BLaER1 treated with 17β-estradiol and CSF1 and Interleukin-3, amounts not matched to agents 10 nM and 100 nM (cell line): Measurements from ENCODE around the gene CCDC85C.

Experiments
- H3K27ac ChIP-seq, 11 experiments: shearing (Covaris generic); formaldehyde crosslinking; 2 replicates each; pipeline ENCODE4 v1.8.1; 2022
- H3K27me3 ChIP-seq, 11 experiments: shearing (Covaris generic); formaldehyde crosslinking; 2 replicates each; pipeline ENCODE4 v1.8.1; 2022
- H3K36me3 ChIP-seq, 11 experiments: shearing (Covaris generic); formaldehyde crosslinking; 2 replicates each; pipeline ENCODE4 v1.8.1; 2022
- H3K4me1 ChIP-seq, 10 experiments: shearing (Covaris generic); formaldehyde crosslinking; 2 replicates each; pipeline ENCODE4 v1.8.1; 2022
- H3K4me2 ChIP-seq, 11 experiments: shearing (Covaris generic); formaldehyde crosslinking; 2 replicates each; pipeline ENCODE4 v1.8.1; 2022
- H3K4me3 ChIP-seq, 10 experiments: shearing (Covaris generic); formaldehyde crosslinking; 2 replicates each; pipeline ENCODE4 v1.8.1; 2022
- H3K9ac ChIP-seq, 11 experiments: shearing (Covaris generic); formaldehyde crosslinking; 2 replicates each; pipeline ENCODE4 v1.8.1; 2022
- H3K9me3 ChIP-seq, 11 experiments: shearing (Covaris generic); formaldehyde crosslinking; replicated peaks in 1 of 11; 2 replicates each; pipeline ENCODE4 v1.8.1; 2022
- H4K20me1 ChIP-seq, 11 experiments: shearing (Covaris generic); formaldehyde crosslinking; 2 replicates each; pipeline ENCODE4 v1.8.1; 2022
- Cebpa-rat ChIP-seq, 11 experiments: shearing (Covaris generic); IDR thresholded peaks; 2 replicates each; pipeline ENCODE4 v1.8.1; 2022

Gene CCDC85C

DNA sequence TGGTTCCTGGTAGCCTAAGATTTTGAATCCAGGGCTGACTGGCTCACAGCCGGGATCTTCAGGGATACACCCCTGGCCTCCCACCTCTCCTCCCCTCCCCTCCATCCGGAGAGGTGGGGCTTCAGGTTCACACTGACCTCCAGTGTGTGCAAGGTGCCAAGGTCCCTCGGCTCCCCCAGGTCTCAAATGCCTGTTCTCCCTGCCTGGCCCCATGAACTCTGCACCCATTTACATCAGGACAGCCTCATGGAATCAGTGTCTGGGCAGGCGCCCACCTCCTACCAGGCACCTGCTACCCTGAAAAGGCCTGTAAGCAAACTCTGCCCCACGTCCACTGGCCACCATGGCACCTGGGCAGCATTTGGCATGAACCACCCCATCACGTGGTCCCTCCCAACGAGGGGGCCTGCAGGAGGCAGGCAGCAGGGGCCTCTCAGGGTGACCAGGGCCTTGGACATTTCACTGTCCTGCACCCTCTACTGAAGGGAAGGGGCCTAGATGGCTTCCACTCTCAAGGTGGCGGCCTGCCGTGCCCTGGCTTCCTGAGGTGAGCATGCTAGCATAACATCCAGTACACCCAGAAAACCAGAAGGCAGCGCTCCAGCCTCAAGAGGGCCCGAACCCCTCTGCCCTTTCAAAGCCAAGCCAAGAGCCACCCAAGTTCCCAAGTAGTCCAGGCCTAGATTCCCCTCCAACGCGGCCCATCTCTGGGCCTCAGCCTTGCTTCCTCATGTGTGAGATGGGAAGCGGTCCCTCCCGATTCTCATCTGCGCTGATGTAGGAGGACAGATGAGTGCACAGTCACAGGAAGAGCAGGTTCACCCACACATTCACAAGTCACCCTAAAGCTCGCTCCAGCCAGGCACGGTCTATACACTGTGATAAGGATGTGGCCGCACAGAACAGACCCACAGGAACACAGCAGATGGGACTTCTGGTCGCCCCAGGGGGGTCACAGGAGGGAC lies 37.3 kb downstream of the CCDC85C start:
- peaks cover 3 to 100% (median 100%) of the 10 kb centered on the region in 11 experiments; a peak in 20 of 22 replicates for H4K20me1 ChIP-seq
- H3K9ac ChIP-seq: no peak overlapping the region
- peak overlapping the region; percentile 73 to 96 (median 87) for H3K4me2 ChIP-seq
- no peaks in the 10 kb centered on the region for H3K9me3 ChIP-seq
- no peaks in the 10 kb centered on the region for H3K36me3 ChIP-seq
- H3K27me3 ChIP-seq: peaks cover 0 to 67% (median 0%) of the 10 kb centered on the region in 11 experiments; a peak in 6 of 22 replicates
- TF ChIP-seq Cebpa-rat (IDR thresholded peaks at IDR 0.05): no peak
- no peak overlapping the region for H3K27ac ChIP-seq
- H3K4me1 ChIP-seq: peaks cover 73 to 100% (median 100%) of the 10 kb centered on the region in 10 experiments
- no peak overlapping the region for H3K4me3 ChIP-seq

DNA sequence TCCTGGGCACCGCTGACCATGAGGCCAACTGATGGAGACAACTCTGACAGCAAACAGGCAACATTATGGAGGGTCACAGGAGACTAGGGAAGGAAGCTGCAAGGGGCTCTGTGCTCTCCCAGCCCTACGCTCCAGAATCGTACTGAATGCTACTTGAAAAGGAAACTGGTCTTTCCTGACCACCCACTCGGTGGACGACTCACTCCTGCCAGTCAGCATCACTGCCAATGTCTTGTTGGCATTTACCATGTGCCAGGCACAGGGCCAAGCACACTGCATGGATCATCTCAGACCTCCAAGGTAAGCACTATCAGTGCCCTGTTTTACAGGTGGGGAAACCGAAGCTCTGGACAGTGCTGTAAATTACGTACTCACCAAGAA lies 38.0 kb downstream of the CCDC85C start:
- Histone ChIP-seq H3K4me2 (peak overlapping the region; percentile 73 to 96 (median 87)), H4K20me1 (peaks cover 3 to 100% (median 100%) of the 10 kb centered on the region in 11 experiments; a peak in 20 of 22 replicates), H3K4me1 (peaks cover 77 to 100% (median 100%) of the 10 kb centered on the region in 10 experiments), H3K9me3 (no peaks in the 10 kb centered on the region), H3K27me3 (peaks cover 0 to 67% (median 0%) of the 10 kb centered on the region in 11 experiments; a peak in 6 of 22 replicates), H3K27ac (no peak overlapping the region), H3K9ac (no peak overlapping the region), H3K36me3 (no peaks in the 10 kb centered on the region), H3K4me3 (no peak overlapping the region)
- TF ChIP-seq Cebpa-rat (IDR thresholded peaks at IDR 0.05): no peak

DNA sequence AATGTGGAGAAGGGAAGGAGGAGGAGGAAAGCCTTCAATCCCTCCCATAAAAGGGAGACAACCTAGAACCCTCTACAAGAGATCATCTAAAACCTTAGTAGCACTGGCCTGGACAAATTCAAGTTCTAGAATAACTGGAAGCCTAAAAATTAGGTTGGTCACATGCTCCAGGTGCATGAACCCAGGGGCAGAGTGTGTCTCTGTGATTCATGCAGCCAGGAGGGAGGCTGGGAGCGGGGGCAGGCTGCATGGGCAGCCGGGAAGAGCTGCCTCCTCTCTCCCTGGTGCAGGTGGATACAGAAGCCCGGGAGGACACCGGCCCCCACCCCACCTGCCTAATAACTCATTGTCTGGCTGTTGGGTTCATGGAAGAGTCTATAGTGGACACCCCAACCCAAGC lies 38.6 kb downstream of the CCDC85C start:
- H3K4me1 ChIP-seq: peaks cover 71 to 100% (median 100%) of the 10 kb centered on the region in 10 experiments
- no peak for TF ChIP-seq Cebpa-rat (IDR thresholded peaks at IDR 0.05)
- peak overlapping the region in 2 of 11 experiments; percentile 26 to 41; a peak in 2 of 22 replicates for H3K9ac ChIP-seq
- peaks cover 0 to 61% (median 0%) of the 10 kb centered on the region in 11 experiments; a peak in 6 of 22 replicates for H3K27me3 ChIP-seq
- H3K9me3 ChIP-seq: no peaks in the 10 kb centered on the region
- H3K27ac ChIP-seq: no peak overlapping the region
- H3K36me3 ChIP-seq: no peaks in the 10 kb centered on the region
- H3K4me2 ChIP-seq: peak overlapping the region; percentile 73 to 96 (median 87)
- H3K4me3 ChIP-seq: no peak overlapping the region; a peak in 1 of 20 replicates
- peaks cover 3 to 100% (median 100%) of the 10 kb centered on the region in 11 experiments; a peak in 20 of 22 replicates for H4K20me1 ChIP-seq

DNA sequence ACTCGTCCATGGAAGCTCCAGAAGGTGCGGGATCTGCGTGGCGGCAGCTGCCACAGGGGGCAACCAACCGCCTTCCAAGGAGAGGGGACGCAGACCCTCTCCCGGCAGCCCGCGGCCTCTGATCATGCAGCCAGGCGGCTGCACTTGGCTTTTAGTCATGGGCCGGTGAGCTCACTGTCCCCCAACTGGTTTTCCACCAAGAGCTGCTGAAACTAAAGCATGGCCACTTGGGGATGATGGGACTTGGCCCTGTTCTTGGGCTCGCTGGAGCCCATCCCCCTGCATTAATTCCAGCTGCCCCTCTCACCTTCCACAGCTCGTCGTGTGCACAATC lies 39.1 kb downstream of the CCDC85C start:
- Histone ChIP-seq H3K36me3 (no peaks in the 10 kb centered on the region), H3K27ac (no peak overlapping the region), H3K9ac (peak overlapping the region in 4 of 11 experiments; percentile 26 to 48 (median 36); a peak in 4 of 22 replicates), H3K4me1 (peaks cover 66 to 100% (median 100%) of the 10 kb centered on the region in 10 experiments), H3K9me3 (no peaks in the 10 kb centered on the region), H3K4me2 (peak overlapping the region; percentile 32 to 96 (median 87); a peak in 20 of 22 replicates), H4K20me1 (peaks cover 3 to 100% (median 100%) of the 10 kb centered on the region in 11 experiments; a peak in 20 of 22 replicates), H3K27me3 (peaks cover 0 to 56% (median 0%) of the 10 kb centered on the region in 11 experiments; a peak in 6 of 22 replicates), H3K4me3 (peak overlapping the region in 1 of 10 experiments; percentile 11; a peak in 2 of 20 replicates)
- no peak for TF ChIP-seq Cebpa-rat (IDR thresholded peaks at IDR 0.05)

DNA sequence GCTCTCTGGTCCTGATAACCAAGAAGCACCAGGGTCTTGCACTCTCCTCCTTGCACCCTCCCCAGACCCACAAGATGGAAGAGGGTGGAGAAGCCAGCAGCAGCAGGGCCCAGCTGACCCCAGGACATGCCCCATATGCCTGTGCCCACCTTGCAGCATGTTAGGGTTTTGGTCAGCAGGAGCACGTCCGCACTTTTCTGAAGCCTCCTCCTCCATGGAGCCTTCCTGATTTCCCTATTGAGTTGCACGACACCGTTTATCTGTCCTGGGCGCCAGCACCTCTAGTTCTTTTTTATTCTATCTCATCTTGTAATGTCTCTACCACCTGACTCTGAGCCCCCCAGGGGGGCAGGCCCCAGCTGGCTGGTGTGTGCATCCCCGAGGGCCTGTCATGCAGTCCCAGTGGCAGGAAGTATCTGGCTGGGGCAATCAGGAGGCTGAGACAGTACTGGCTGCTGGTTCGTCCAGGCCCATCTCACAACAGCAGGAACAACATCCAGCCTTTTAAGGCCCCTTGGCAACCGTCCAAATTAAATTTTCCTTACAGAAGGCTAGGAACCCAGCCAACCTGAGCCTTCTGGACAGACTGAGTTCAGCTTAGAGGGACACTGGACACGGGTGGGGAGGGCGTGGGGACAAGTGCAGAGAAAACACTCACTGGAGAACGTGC lies 39.6 kb downstream of the CCDC85C start:
- Histone ChIP-seq H3K27me3 (peaks cover 0 to 55% (median 0%) of the 10 kb centered on the region in 11 experiments; a peak in 6 of 22 replicates), H3K27ac (no peak overlapping the region), H3K36me3 (no peaks in the 10 kb centered on the region), H4K20me1 (peaks cover 3 to 100% (median 100%) of the 10 kb centered on the region in 11 experiments; a peak in 20 of 22 replicates), H3K9me3 (no peaks in the 10 kb centered on the region), H3K9ac (peak overlapping the region in 4 of 11 experiments; percentile 26 to 48 (median 36); a peak in 4 of 22 replicates), H3K4me2 (peak overlapping the region in 10 of 11 experiments; percentile 32 to 96 (median 86); a peak in 20 of 22 replicates), H3K4me3 (peak overlapping the region in 1 of 10 experiments; percentile 11; a peak in 2 of 20 replicates), H3K4me1 (peaks cover 61 to 100% (median 100%) of the 10 kb centered on the region in 10 experiments)
- TF ChIP-seq Cebpa-rat (IDR thresholded peaks at IDR 0.05): no peak

DNA sequence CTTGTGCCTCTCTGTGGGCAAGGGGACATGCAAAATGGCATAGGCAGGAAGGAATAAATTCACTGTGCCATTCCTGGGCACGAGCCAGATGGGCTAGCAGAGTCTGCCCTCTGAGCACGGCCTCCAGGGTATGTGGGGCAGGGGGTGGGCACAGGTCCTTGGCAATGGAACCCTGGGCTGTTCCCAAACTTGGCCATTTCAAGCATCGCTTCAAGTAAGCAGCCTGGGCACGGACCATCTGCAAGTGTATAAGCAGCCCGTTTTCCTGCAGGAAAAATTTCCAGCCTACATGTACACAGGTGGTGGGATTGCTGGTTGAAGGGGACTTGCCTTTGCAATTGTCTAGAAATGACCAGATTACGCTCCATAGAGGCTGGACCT lies 40.3 kb downstream of the CCDC85C start:
- Histone ChIP-seq H3K27me3 (peaks cover 0 to 55% (median 0%) of the 10 kb centered on the region in 11 experiments; a peak in 6 of 22 replicates), H4K20me1 (peaks cover 3 to 100% (median 99%) of the 10 kb centered on the region in 11 experiments; a peak in 20 of 22 replicates), H3K9ac (no peak overlapping the region), H3K36me3 (no peaks in the 10 kb centered on the region; a peak in 1 of 22 replicates), H3K9me3 (no peaks in the 10 kb centered on the region), H3K4me1 (peaks cover 54 to 100% (median 95%) of the 10 kb centered on the region in 10 experiments), H3K4me3 (no peak overlapping the region), H3K4me2 (peak overlapping the region in 8 of 11 experiments; percentile 82 to 96 (median 88); a peak in 16 of 22 replicates), H3K27ac (no peak overlapping the region)
- no peak for TF ChIP-seq Cebpa-rat (IDR thresholded peaks at IDR 0.05)

DNA sequence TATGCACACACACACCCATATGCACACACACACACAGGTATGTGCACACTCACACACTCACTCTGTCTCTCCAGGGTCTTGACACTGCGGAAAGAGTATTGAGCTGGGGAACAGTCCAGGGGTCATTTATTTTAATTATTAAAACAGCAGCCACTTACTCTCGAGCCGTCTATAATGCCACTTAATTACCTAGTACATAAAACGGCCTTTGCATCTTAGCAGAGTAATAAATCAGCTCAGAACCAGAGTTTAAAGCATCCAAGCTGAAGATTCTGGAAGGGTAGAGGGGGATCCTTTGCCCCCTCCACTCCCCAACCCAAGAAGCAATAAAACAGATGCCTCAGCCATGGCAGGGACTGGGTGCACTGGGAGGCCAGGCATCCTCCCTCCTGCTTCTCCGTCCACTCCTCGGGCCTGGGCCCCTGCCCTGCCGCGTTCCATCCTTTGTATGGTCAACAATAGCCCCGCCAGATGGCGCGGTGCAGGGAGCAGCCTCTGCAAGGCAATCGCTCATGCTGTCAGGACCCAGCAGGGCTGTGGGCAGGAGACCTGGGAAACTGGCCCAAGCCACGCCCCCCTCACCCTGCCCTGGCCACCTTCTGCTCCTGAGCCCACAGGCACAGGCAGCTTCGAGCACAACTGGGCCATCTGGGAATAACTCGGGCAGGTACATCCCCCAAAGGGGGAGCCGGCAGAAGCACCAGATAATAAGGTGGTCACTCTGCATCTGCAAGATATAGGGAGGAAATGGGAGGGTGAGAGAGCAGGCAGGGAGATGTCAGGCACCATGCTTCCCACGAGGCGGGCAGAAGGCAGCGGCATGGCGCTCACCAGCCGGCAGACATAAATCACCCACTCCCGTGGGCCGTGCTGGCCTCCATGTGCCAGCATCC lies 40.9 kb downstream of the CCDC85C start:
- no peaks in the 10 kb centered on the region for H3K9me3 ChIP-seq
- H3K4me1 ChIP-seq: peaks cover 48 to 95% (median 88%) of the 10 kb centered on the region in 10 experiments
- peak overlapping the region in 8 of 11 experiments; percentile 82 to 96 (median 89); a peak in 15 of 22 replicates for H3K4me2 ChIP-seq
- no peak overlapping the region for H3K9ac ChIP-seq
- H3K27me3 ChIP-seq: peaks cover 0 to 55% (median 0%) of the 10 kb centered on the region in 11 experiments; a peak in 6 of 22 replicates
- H3K36me3 ChIP-seq: no peaks in the 10 kb centered on the region; a peak in 1 of 22 replicates
- no peak for TF ChIP-seq Cebpa-rat (IDR thresholded peaks at IDR 0.05)
- H3K27ac ChIP-seq: no peak overlapping the region
- H3K4me3 ChIP-seq: no peak overlapping the region
- peaks cover 3 to 100% (median 94%) of the 10 kb centered on the region in 11 experiments; a peak in 20 of 22 replicates for H4K20me1 ChIP-seq
